ENCODE results near the gene SPOP. TPM values are rescaled to one million over a fixed set of nuclear protein-coding genes. Genes with fewer than 3 reads are reported as not detected.
A peak's percentile ranks its signal among the peaks of the same experiment; 100 is the strongest.

Gene SPOP
- total and polyA plus RNA-seq, 9 of the 15 experiments (the other 6 are each of a cell fraction or from before 2014, with no cell fraction given), result 34.2 to 65.9 (median 39.7) TPM

DNA sequence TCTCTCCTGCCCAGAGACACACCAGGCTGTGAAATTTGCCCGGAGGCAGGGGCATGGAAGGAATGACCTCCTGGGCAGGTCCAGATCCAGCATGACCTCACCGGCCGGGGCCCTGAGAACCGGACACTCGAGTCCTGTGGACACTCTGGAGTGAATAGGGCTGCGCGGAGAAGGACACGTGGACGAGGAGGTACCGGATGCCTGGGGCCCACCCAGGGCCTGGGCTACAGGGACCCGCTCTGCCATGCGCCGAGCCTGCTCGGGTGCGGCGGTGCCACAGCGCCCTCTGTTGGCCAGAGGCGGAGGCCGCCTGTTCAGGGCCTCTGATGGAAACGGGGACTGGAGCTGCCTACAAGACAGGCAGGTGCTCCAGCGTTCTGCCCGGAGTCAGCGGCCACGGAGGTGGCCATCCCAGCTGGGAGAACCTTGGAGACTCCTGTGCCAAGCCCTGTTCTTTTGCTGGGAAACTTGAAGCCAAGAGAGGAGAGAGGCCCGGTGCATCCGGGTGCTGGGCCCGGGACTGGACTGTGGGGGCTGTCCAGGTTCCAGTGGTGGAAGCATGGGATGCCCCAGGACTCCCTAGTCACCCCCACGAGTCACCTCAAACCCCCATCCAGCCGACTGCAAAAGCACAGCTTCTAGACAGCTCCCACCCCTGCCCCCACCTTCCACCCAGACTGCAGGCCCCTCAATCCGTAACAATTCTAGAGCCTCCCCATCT, 121.5 kb downstream of the SPOP start (continued):
- TF ChIP-seq, protein P1, sequence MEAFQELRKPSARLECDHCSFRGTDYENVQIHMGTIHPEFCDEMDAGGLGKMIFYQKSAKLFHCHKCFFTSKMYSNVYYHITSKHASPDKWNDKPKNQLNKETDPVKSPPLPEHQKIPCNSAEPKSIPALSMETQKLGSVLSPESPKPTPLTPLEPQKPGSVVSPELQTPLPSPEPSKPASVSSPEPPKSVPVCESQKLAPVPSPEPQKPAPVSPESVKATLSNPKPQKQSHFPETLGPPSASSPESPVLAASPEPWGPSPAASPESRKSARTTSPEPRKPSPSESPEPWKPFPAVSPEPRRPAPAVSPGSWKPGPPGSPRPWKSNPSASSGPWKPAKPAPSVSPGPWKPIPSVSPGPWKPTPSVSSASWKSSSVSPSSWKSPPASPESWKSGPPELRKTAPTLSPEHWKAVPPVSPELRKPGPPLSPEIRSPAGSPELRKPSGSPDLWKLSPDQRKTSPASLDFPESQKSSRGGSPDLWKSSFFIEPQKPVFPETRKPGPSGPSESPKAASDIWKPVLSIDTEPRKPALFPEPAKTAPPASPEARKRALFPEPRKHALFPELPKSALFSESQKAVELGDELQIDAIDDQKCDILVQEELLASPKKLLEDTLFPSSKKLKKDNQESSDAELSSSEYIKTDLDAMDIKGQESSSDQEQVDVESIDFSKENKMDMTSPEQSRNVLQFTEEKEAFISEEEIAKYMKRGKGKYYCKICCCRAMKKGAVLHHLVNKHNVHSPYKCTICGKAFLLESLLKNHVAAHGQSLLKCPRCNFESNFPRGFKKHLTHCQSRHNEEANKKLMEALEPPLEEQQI (IDR thresholded peaks at IDR 0.05), result no peak
- TF ChIP-seq KLF6 (CRISPR knock-in tag; IDR thresholded peaks at IDR 0.05; ENCODE audit: borderline replicate concordance) (no peak), DIDO1 (tag; IDR thresholded peaks at IDR 0.05; ENCODE audit: low read depth) (no peak), L3MBTL2 (IDR thresholded peaks at IDR 0.05) (peak; percentile 31), ZNF696 (CRISPR knock-in tag; conservative IDR thresholded peaks at IDR 0.05) (no peak), ZSCAN32 (CRISPR knock-in tag; IDR thresholded peaks at IDR 0.05) (no peak), ZNF717 (CRISPR knock-in tag; IDR thresholded peaks at IDR 0.05) (no peak), NR4A1 (CRISPR knock-in tag; IDR thresholded peaks at IDR 0.05) (no peak), NR4A1 (tag; IDR thresholded peaks at IDR 0.05) (no peak), FUS (optimal IDR thresholded peaks at IDR 0.05; ENCODE audit: low read depth, low read length) (no peak)
- TF ChIP-seq, protein P2, sequence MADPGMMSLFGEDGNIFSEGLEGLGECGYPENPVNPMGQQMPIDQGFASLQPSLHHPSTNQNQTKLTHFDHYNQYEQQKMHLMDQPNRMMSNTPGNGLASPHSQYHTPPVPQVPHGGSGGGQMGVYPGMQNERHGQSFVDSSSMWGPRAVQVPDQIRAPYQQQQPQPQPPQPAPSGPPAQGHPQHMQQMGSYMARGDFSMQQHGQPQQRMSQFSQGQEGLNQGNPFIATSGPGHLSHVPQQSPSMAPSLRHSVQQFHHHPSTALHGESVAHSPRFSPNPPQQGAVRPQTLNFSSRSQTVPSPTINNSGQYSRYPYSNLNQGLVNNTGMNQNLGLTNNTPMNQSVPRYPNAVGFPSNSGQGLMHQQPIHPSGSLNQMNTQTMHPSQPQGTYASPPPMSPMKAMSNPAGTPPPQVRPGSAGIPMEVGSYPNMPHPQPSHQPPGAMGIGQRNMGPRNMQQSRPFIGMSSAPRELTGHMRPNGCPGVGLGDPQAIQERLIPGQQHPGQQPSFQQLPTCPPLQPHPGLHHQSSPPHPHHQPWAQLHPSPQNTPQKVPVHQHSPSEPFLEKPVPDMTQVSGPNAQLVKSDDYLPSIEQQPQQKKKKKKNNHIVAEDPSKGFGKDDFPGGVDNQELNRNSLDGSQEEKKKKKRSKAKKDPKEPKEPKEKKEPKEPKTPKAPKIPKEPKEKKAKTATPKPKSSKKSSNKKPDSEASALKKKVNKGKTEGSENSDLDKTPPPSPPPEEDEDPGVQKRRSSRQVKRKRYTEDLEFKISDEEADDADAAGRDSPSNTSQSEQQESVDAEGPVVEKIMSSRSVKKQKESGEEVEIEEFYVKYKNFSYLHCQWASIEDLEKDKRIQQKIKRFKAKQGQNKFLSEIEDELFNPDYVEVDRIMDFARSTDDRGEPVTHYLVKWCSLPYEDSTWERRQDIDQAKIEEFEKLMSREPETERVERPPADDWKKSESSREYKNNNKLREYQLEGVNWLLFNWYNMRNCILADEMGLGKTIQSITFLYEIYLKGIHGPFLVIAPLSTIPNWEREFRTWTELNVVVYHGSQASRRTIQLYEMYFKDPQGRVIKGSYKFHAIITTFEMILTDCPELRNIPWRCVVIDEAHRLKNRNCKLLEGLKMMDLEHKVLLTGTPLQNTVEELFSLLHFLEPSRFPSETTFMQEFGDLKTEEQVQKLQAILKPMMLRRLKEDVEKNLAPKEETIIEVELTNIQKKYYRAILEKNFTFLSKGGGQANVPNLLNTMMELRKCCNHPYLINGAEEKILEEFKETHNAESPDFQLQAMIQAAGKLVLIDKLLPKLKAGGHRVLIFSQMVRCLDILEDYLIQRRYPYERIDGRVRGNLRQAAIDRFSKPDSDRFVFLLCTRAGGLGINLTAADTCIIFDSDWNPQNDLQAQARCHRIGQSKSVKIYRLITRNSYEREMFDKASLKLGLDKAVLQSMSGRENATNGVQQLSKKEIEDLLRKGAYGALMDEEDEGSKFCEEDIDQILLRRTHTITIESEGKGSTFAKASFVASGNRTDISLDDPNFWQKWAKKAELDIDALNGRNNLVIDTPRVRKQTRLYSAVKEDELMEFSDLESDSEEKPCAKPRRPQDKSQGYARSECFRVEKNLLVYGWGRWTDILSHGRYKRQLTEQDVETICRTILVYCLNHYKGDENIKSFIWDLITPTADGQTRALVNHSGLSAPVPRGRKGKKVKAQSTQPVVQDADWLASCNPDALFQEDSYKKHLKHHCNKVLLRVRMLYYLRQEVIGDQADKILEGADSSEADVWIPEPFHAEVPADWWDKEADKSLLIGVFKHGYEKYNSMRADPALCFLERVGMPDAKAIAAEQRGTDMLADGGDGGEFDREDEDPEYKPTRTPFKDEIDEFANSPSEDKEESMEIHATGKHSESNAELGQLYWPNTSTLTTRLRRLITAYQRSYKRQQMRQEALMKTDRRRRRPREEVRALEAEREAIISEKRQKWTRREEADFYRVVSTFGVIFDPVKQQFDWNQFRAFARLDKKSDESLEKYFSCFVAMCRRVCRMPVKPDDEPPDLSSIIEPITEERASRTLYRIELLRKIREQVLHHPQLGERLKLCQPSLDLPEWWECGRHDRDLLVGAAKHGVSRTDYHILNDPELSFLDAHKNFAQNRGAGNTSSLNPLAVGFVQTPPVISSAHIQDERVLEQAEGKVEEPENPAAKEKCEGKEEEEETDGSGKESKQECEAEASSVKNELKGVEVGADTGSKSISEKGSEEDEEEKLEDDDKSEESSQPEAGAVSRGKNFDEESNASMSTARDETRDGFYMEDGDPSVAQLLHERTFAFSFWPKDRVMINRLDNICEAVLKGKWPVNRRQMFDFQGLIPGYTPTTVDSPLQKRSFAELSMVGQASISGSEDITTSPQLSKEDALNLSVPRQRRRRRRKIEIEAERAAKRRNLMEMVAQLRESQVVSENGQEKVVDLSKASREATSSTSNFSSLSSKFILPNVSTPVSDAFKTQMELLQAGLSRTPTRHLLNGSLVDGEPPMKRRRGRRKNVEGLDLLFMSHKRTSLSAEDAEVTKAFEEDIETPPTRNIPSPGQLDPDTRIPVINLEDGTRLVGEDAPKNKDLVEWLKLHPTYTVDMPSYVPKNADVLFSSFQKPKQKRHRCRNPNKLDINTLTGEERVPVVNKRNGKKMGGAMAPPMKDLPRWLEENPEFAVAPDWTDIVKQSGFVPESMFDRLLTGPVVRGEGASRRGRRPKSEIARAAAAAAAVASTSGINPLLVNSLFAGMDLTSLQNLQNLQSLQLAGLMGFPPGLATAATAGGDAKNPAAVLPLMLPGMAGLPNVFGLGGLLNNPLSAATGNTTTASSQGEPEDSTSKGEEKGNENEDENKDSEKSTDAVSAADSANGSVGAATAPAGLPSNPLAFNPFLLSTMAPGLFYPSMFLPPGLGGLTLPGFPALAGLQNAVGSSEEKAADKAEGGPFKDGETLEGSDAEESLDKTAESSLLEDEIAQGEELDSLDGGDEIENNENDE (IDR thresholded peaks at IDR 0.05; ENCODE audit: low read depth, low read length), result no peak
- TF ChIP-seq, protein P3, sequence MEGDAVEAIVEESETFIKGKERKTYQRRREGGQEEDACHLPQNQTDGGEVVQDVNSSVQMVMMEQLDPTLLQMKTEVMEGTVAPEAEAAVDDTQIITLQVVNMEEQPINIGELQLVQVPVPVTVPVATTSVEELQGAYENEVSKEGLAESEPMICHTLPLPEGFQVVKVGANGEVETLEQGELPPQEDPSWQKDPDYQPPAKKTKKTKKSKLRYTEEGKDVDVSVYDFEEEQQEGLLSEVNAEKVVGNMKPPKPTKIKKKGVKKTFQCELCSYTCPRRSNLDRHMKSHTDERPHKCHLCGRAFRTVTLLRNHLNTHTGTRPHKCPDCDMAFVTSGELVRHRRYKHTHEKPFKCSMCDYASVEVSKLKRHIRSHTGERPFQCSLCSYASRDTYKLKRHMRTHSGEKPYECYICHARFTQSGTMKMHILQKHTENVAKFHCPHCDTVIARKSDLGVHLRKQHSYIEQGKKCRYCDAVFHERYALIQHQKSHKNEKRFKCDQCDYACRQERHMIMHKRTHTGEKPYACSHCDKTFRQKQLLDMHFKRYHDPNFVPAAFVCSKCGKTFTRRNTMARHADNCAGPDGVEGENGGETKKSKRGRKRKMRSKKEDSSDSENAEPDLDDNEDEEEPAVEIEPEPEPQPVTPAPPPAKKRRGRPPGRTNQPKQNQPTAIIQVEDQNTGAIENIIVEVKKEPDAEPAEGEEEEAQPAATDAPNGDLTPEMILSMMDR (IDR thresholded peaks at IDR 0.05 in 2 of 3, conservative IDR thresholded peaks at IDR 0.05 in 1 of 3; ENCODE audit: insufficient read depth in 2 of 3, low read depth in 1 of 3, low read length in 3 of 3), result peak; percentile 96 to 97 (median 96)
